Panc1 (cell line): ENCODE data around the gene RCCD1.

ENCODE experiments used
- POLR2AphosphoS5 ChIP-seq: IDR thresholded peaks from 2 replicates; pipeline ENCODE4 v1.6.1; 2012; ENCODE audit warnings: mild to moderate bottlenecking, low read depth, low read length, moderate library complexity
- SIN3A ChIP-seq: IDR thresholded peaks from 2 replicates; pipeline ENCODE4 v1.6.1; 2012; ENCODE audit warnings: low read depth, mild to moderate bottlenecking, low read length, moderate library complexity, borderline replicate concordance; ENCODE audit not compliant: insufficient read depth
- TF ChIP-seq, protein P1 (sequence below): fragments of 450-650 bp; IDR thresholded peaks from 2 replicates; pipeline ENCODE4 v1.5.1; 2017; ENCODE audit warnings: mild to moderate bottlenecking

DNA sequence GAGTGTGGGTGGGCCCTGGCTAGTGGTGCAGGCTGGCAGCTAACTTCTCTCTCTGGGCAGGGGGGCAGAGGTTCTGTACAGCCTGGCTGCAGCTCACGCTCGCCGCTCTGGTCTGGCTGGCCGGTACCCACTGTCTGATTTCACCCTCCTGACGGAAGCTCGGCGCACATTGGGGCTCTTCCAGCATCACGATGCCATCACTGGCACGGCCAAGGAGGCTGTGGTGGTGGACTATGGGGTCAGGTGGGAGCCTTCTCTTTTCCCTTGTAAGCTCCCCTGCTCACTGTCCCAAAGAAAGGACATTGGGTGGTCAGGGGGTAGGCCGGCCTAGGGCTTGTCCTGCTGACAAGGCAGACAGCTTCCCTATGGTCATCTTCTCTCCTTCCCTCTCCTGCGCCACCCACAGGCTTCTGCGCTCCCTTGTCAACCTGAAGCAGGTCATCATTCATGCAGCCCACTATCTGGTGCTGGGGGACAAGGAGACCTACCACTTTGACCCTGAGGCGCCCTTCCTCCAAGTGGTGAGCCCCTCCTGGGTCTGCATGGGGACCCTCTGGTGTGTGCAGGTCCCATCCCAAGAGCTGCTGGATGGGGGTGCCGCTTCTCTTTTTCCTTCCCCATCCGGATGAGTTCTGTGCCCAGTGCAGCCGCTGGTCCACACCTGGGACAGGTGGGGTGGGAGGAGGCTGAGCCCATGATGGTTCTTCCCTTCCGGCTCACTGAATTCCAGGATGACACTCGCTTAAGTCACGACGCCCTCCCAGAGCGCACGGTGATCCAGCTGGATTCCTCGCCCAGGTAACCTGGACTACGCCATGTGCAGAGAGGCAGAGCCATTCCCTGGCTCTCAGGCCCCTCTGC lies 44.0 kb upstream of the RCCD1 start:
- TF ChIP-seq, protein P1, sequence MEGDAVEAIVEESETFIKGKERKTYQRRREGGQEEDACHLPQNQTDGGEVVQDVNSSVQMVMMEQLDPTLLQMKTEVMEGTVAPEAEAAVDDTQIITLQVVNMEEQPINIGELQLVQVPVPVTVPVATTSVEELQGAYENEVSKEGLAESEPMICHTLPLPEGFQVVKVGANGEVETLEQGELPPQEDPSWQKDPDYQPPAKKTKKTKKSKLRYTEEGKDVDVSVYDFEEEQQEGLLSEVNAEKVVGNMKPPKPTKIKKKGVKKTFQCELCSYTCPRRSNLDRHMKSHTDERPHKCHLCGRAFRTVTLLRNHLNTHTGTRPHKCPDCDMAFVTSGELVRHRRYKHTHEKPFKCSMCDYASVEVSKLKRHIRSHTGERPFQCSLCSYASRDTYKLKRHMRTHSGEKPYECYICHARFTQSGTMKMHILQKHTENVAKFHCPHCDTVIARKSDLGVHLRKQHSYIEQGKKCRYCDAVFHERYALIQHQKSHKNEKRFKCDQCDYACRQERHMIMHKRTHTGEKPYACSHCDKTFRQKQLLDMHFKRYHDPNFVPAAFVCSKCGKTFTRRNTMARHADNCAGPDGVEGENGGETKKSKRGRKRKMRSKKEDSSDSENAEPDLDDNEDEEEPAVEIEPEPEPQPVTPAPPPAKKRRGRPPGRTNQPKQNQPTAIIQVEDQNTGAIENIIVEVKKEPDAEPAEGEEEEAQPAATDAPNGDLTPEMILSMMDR, result no peak
- TF ChIP-seq SIN3A (no peak), POLR2AphosphoS5 (no peak)
